ENCODE results near the gene CDH23. TPM values are rescaled to one million over a fixed set of nuclear protein-coding genes. Genes with fewer than 3 reads are reported as not detected.

The CDH23 gene
- total RNA-seq, 1 experiment from 2014 or later, result 0.14 TPM

DNA sequence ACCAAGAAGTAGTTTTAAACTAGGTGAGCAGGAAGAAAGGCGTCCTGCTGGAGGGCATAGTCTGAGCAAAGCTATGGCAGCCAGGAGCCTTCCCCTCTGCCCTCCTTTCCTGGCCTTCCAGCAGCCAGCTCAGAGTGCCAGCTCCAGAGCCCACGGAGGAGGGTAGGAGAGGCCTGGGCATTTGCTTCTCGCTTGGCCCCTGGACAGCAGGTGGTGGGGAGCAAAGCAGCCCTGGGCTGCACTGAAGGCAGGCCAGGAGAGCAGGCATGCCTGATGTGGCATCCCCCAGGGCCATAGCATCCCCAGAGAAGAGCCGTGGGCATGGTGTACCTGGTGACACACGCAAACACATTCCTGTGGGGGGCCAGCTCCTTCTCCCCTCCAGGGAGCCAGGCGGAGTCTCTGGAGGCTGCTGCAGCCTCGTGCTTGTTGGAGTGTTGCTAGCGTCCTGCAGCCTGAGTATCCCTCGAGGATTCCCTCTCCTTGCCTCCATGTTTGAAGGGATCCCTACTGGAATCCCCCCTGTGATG lies 43.9 kb downstream of the CDH23 start:
- DNase-seq (ENCODE audit: low spot score), result no peak

- no peak for DNase-seq (ENCODE audit: low spot score)
Measured at GRCh38 chr10:71442000-71442399, 45.3 kb downstream of the CDH23 start.

DNA sequence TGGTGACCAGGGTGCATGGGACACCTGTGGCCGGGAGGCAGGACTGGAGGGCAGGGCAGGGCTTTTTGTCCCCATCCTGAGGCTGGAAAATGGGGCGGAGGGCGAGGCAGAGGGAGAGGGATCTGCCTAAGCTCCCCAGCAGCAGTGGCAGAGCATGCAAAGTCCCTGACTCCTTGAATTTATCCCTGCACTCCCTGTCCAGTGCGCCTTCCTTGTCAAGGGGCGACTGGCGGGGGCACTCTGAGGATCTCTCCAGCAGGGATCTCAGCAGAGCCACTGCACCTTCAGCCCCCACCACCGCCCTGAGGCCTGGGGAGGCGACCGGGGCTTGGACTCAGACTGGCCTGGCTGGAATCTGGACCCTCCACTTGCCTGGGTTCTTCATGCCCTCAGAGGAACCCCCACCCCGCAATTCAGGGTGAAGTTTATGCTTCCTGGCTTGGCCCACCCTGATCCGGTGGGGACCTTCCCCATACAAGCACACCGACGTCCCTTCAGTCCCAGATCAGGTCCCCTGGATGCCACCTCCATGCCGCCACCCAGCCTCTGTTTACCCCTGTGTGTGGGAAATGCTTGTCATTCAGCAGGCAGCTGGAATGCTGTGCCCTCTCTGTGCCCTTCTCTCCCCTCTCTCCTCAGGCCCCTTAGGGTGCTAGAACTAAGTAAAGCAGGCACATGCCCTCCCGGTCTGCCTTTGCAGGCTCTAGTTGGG lies 46.3 kb downstream of the CDH23 start:
- no peak for DNase-seq (ENCODE audit: low spot score)

DNA sequence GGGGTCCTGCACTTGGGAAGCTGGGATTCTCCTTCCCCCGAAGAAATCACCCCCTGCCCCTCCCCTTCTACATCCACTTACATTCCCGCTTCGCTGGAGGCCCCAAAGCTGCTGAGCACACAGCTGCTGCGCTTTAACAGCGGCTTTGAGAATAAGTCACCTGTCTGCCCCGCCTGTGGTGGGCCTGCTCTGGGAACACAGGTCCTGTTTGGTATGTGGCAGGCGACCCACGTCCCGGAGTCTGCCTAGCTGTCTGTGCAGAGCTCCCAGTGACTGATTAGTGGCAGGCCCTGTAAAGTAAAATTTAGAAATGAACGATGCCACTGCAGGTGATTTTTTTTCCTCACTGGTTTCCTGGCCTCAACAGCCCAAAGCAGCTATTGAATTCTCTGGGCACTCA lies 47.0 kb downstream of the CDH23 start:
- DNase-seq (ENCODE audit: low spot score), result no peak

GRCh38 chr10:71444284-71445054 lies 47.7 kb downstream of the CDH23 start:
- DNase-seq (ENCODE audit: low spot score), result no peak

- DNase-seq (ENCODE audit: low spot score), result no peak
Measured at GRCh38 chr10:71447676-71448075, 51.0 kb downstream of the CDH23 start.

DNA sequence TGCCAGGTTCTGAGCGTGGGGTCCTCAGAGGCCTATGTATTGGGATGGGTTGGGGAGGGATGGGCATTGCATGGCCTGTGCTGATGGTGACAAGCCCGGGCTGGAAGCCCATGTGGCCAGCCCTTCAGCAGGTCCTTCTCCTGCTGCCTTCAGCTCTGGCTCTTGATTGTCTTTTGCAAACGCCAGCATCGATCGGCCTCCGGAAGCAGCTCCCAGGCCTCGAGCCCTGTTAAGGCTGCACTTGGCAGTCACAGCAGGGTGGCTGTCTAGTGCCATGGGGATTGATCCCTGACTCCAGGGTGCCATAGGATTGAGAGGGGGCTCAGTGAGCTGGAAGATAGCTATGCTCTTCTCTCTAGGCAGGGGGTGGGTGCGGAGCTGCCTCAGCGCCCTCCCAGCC lies 51.4 kb downstream of the CDH23 start:
- no peak for DNase-seq (ENCODE audit: low spot score)

- DNase-seq (ENCODE audit: low spot score), result no peak
Measured at GRCh38 chr10:71449026-71449425, 52.3 kb downstream of the CDH23 start.

- no peak for DNase-seq (ENCODE audit: low spot score)
Measured at GRCh38 chr10:71451754-71452153, 55.0 kb downstream of the CDH23 start.

DNA sequence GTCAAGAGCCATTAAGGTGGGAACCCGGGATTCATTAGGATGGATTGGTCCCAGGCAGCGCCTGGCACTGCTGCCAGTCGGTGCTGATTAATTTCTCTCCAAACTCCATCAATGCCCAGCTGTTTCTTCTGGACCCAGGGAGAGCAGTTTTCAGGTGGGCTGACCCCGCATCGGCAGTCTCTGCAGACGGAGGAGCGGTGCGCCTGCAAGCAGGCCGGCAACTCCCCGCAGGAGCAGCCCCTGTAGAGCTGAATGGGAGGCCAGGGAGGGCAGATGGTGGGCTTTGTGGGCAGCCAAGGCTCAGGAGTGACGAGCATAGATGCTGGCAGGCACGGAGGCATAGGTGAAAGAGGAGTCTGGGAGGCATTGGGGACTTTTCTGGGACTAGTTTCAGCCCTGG lies 56.5 kb downstream of the CDH23 start:
- DNase-seq (ENCODE audit: low spot score), result no peak

GRCh38 chr10:71454347-71454746 lies 57.6 kb downstream of the CDH23 start:
- peak; percentile 8 for DNase-seq (ENCODE audit: low spot score)

- DNase-seq (ENCODE audit: low spot score), result no peak
Measured at GRCh38 chr10:71455035-71455434, 58.3 kb downstream of the CDH23 start.

DNA sequence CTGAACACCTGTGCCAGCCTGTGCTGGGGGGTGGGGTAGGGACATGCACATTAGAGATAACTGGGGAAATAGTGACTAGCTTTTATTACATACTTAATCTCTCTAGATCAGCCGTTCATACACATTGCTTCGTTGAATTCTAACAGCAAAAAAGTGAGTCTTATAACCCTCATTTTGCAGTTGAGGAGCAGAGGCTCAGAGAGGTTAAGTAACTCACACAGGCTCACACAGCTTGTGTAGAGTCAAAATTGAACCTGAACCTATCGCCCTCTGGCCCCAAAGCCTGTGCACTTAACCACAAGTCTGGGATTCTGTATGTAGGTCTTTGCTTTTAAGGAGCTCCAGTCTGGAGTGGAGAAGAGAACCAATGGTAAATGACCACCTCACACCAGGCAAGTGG lies 59.9 kb downstream of the CDH23 start:
- DNase-seq (ENCODE audit: low spot score), result no peak

- DNase-seq (ENCODE audit: low spot score), result no peak
Measured at GRCh38 chr10:71457908-71458307, 61.2 kb downstream of the CDH23 start.

DNA sequence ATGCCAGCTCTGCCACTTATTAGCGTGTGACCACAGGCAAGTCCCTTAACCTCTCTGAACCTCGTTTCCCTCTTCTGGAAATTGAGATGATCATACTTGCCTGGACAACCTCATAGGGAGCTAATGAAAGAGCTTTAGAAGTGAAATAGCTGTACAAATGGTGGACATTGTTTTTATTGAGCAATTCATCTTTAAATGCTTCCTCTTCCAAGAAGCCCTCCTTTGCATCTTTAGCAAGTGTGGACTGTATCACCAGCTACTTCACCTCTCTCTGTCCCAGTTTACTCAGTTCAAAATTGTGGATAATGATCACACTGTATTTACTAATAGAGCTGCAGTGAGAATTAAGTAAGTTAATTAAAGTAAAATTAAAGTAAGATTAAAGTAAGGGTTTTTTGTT lies 61.7 kb downstream of the CDH23 start:
- DNase-seq (ENCODE audit: low spot score), result no peak

DNA sequence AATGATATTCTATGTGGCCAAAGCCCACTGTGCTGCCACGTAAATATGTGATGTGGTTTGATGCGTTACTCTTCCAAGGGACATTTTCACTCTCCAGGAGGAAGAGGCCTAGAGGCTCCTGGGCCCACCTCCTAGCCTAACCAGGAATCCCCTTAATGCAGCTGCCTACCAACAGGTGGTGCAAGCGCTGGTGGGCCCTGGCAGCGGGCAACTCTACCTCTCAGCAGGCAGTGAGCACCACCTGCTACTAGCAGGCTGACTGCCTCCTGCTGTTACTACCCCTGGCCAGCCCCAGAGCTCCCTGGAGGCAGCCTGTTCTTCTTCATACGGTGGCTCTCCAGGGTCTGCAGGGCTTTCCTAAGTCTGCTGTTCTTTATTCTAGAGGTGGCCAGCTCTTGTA lies 62.8 kb downstream of the CDH23 start:
- no peak for DNase-seq (ENCODE audit: low spot score)

DNA sequence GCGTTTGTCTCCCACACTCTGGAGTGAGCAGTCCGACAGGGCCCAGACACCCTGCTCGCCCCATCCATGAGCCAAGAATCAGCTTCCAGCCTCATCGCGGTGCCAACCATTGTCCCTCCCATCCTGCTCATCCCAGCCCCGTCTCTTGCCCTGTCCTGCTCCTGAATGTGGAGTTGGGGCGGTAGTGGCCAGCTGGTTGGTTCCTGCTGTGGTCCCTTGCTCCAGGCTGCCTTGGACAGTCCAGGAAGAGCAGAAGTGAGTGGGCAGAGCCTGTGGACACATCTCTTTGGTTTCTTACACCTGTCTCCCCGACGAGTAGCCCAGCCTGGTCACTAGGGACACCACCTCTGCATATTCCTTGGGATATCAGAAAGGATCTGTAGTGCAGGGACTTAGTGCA lies 63.9 kb downstream of the CDH23 start:
- no peak for DNase-seq (ENCODE audit: low spot score)

DNA sequence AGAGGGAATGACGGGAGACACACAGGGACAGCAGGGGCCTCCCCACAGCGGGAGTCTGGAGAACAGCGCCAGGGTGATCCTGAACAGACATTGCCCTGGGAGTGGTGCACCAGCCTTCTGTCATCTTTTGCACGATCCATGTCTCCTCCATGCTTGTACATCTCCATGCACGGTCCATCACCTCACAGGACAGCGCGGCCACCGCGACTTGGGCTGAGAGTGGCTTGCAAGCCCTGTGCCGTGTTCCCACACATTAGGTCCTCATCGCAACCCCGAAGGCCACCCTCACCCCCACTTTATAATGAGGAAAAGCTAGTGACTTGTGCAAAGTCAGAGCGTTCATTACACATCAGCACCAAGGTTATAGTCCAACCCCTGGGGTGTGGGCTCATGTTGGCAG lies 64.7 kb downstream of the CDH23 start:
- no peak for DNase-seq (ENCODE audit: low spot score)

- no peak for DNase-seq (ENCODE audit: low spot score)
Measured at GRCh38 chr10:71462062-71462935, 65.6 kb downstream of the CDH23 start.

GRCh38 chr10:71463111-71463510 lies 66.4 kb downstream of the CDH23 start:
- no peak for DNase-seq (ENCODE audit: low spot score)

DNA sequence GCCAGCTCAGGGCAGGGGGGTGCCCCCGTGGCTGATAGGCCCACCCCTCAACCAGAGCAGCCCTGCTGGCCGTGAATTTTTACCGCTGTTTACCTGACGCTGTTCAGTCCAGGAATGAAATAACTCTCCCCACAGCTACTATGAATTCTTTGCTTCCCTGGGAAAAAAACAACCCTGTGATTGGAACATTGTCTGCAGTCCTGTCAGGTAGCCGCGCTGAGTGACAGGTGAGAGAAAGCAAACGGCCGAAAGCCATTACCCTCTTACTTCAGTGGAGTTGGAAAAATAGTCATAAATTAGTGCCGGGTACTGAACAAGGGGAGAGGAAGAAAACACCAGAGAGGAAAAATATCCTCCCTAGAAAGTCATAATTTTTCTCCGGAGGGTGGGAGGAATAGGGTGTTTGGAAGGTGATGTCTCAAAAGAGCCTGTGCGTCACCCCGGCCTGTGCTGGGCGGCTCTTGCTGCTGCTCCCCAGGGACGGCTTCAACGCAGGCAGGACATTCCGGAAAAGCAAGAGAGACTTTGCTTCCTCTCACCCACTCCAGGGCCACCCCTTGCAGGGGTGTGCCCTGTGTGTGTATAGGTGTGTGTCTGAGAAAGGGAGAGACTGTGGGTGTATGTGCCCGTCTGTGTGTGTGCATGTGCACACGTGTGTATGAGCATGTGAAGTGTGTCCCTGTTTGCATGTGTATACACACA lies 69.0 kb downstream of the CDH23 start:
- no peak for DNase-seq (ENCODE audit: low spot score)

- DNase-seq (ENCODE audit: low spot score), result no peak
Measured at GRCh38 chr10:71466330-71466729, 69.6 kb downstream of the CDH23 start.

All from A172 (cell line).